OCI-LY1 (cell line): ENCODE results near the gene ABCB6.
"Not testable (repeated sequence)": the region's sequence is repeated elsewhere in the genome, so short reads cannot be mapped to it uniquely, and the experiment has no call there.

Experiments
- H2AFZ ChIP-seq: fragments of 200-600 bp; sonication (generic), shearing (Covaris generic); 2 replicates; pipeline ENCODE4 v1.6.0; 2014; ENCODE audit warnings: antibody characterized with exemption, mild to moderate bottlenecking, low read length
- H3F3A ChIP-seq: fragments of 200-600 bp; sonication (generic), shearing (Covaris generic); 2 replicates; pipeline ENCODE4 v1.6.0; 2014; ENCODE audit warnings: mild to moderate bottlenecking, antibody characterized with exemption, low read length, moderate library complexity; ENCODE audit not compliant: insufficient read depth
- H3K27ac ChIP-seq: fragments of 200-600 bp; sonication (generic); 2 replicates; pipeline ENCODE4 v1.5.1; 2014; ENCODE audit warnings: low read length, mixed run types, mild to moderate bottlenecking, low read depth; ENCODE audit not compliant: poor library complexity, severe bottlenecking
- H3K27me3 ChIP-seq: fragments of 200-600 bp; sonication (generic); 2 replicates; pipeline ENCODE4 v1.6.0; 2014; ENCODE audit warnings: antibody characterized with exemption, mild to moderate bottlenecking, low read length, moderate library complexity; ENCODE audit not compliant: insufficient read depth
- H3K36me3 ChIP-seq: fragments of 200-600 bp; sonication (generic); 2 replicates; pipeline ENCODE4 v1.6.1; 2014; ENCODE audit warnings: mild to moderate bottlenecking, antibody characterized with exemption, low read length, moderate library complexity, mixed read lengths; ENCODE audit not compliant: insufficient read depth
- H3K4me1 ChIP-seq: fragments of 200-600 bp; sonication (generic); 2 replicates; pipeline ENCODE4 v1.5.1; 2014; ENCODE audit warnings: mild to moderate bottlenecking, low read length, moderate library complexity; ENCODE audit not compliant: insufficient read depth, severe bottlenecking
- H3K4me2 ChIP-seq: fragments of 200-600 bp; sonication (generic), shearing (Covaris generic); 2 replicates; pipeline ENCODE4 v1.6.1; 2014; ENCODE audit warnings: low read length
- H3K4me3 ChIP-seq: fragments of 200-600 bp; sonication (generic); 2 replicates; pipeline ENCODE4 v1.5.1; 2014; ENCODE audit warnings: low read length, low read depth, mild to moderate bottlenecking, mixed read lengths; ENCODE audit not compliant: poor library complexity, severe bottlenecking
- H3K79me2 ChIP-seq: fragments of 200-600 bp; shearing (Covaris generic); 2 replicates; pipeline ENCODE4 v1.6.1; 2016; ENCODE audit warnings: mixed run types, low read length, mixed read lengths; ENCODE audit not compliant: insufficient read depth
- H3K9ac ChIP-seq: fragments of 200-600 bp; sonication (generic), shearing (Covaris generic); 2 replicates; pipeline ENCODE4 v1.6.1; 2014; ENCODE audit warnings: mild to moderate bottlenecking, low read length, mixed read lengths
- H3K9me2 ChIP-seq: fragments of 200-600 bp; sonication (generic), shearing (Covaris generic); 2 replicates; pipeline ENCODE4 v1.6.1; 2014; ENCODE audit warnings: low read depth, mild to moderate bottlenecking, low read length, mixed read lengths
- H3K9me3 ChIP-seq: fragments of 200-600 bp; shearing (Covaris generic); 2 replicates; pipeline ENCODE4 v1.6.1; 2014; ENCODE audit warnings: low read length, mixed read lengths
- H4K20me1 ChIP-seq: fragments of 200-600 bp; sonication (generic), shearing (Covaris generic); 2 replicates; pipeline ENCODE4 v1.6.0; 2016; ENCODE audit warnings: mild to moderate bottlenecking, low read length; ENCODE audit not compliant: insufficient read depth
- CTCF ChIP-seq: fragments of 200-600 bp; sonication (generic), shearing (Covaris generic); IDR thresholded peaks from 2 replicates; pipeline ENCODE4 v1.5.1; 2017; ENCODE audit warnings: mild to moderate bottlenecking, antibody characterized with exemption, low read length, moderate library complexity, mixed read lengths
- EZH2 ChIP-seq: fragments of 200-600 bp; sonication (generic), shearing (Covaris generic); IDR thresholded peaks from 2 replicates; pipeline ENCODE4 v1.8.0; 2017; ENCODE audit warnings: borderline replicate concordance, mixed run types, mild to moderate bottlenecking, antibody characterized with exemption, low read length, moderate library complexity, mixed read lengths

ABCB6 gene

GRCh38 chr2:219266232-219266631, 47.5 kb upstream of the ABCB6 start:
- Histone ChIP-seq H3K4me1 (no peaks in the 10 kb centered on the region), H3K79me2 (no peaks in the 10 kb centered on the region), H3K27ac (no peak overlapping the region), H3K4me3 (no peak overlapping the region), H2AFZ (no peak overlapping the region), H4K20me1 (no peaks in the 10 kb centered on the region), H3K36me3 (no peaks in the 10 kb centered on the region), H3K9me2 (no peaks in the 10 kb centered on the region), H3K4me2 (no peak overlapping the region), H3K27me3 (no peaks in the 10 kb centered on the region), H3K9ac (no peak overlapping the region), H3K9me3 (no peaks in the 10 kb centered on the region), H3F3A (no peaks in the 10 kb centered on the region)
- TF ChIP-seq EZH2, result no peak
- no peak for TF ChIP-seq CTCF

- Histone ChIP-seq H3K4me1 (no peaks in the 10 kb centered on the region), H3K4me3 (no peak overlapping the region), H3K4me2 (no peak overlapping the region), H4K20me1 (no peaks in the 10 kb centered on the region), H3K9me2 (no peaks in the 10 kb centered on the region), H3K27me3 (no peaks in the 10 kb centered on the region), H3F3A (0 out of 2 replicates have a peak, but pooled peaks cover 1% of the 10 kb centered on the region), H3K79me2 (no peaks in the 10 kb centered on the region), H3K36me3 (peaks cover 14% of the 10 kb centered on the region; the same call in 1 of the 2 replicates), H3K9me3 (no peaks in the 10 kb centered on the region), H3K9ac (no peak overlapping the region; the same call in 1 of the 2 replicates), H2AFZ (no peak overlapping the region), H3K27ac (no peak overlapping the region)
- TF ChIP-seq EZH2 (no peak), CTCF (no peak)
Observed at GRCh38 chr2:219261024-219261855, 42.5 kb upstream of the ABCB6 start.

GRCh38 chr2:219258942-219259341, 40.2 kb upstream of the ABCB6 start:
- H3F3A ChIP-seq, H3K9me3 ChIP-seq, H3K9me2 ChIP-seq, H4K20me1 ChIP-seq, H3K4me3 ChIP-seq, H3K79me2 ChIP-seq, H3K27ac ChIP-seq, H3K27me3 ChIP-seq, H3K4me2 ChIP-seq, H3K9ac ChIP-seq, H2AFZ ChIP-seq: not testable (repeated sequence)
- peaks cover 14% of the 10 kb centered on the region; the same call in 1 of the 2 replicates for H3K36me3 ChIP-seq
- H3K4me1 ChIP-seq, result peaks cover 14% of the 10 kb centered on the region
